Cardiac fibroblast (primary cell): ENCODE results near the gene MED6.

ENCODE experiments used
- DNase-seq, 2 donors: peaks; one replicate each; pipeline versions ENCODE4 v3.0.0 to v3.0.0-alpha.2; 2010; ENCODE audit warnings: low read depth in 2 of 2
- H3K4me3 ChIP-seq, 2 donors: replicated peaks in 1 of 2; 1 replicate in 1 of 2; 2 replicates in 1 of 2; pipeline ENCODE4 v1.5.1; 2011; ENCODE audit warnings: low read depth in 2 of 2, low read length in 2 of 2, mild to moderate bottlenecking in 2 of 2, moderate library complexity in 1 of 2
- TF ChIP-seq, protein P1 (sequence below): IDR thresholded peaks from one replicate; pipeline ENCODE4 v1.5.1; 2011; ENCODE audit warnings: low read depth, mild to moderate bottlenecking, low read length, inconsistent platforms

MED6 gene

DNA sequence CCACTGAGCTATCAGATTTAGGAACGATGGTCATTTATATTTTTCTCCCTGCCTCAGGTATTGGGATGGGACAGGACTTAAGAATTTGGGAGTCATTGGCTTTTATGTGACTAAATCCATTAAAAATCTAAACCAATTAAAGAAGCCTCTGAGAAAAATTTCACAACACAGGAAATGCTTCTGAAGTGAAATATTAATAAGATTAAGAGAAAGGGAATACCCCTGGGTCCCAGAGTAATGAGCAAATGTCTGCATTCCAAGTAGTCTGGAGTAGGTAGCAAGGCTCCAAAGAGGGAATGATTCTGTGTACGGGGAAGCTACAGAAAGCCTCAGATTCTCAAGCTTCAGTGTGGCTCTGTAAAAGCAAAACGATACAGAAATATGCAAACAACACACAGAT lies 707 bp upstream of the MED6 start:
- DNase-seq, result peak; percentile 51 to 76

DNA sequence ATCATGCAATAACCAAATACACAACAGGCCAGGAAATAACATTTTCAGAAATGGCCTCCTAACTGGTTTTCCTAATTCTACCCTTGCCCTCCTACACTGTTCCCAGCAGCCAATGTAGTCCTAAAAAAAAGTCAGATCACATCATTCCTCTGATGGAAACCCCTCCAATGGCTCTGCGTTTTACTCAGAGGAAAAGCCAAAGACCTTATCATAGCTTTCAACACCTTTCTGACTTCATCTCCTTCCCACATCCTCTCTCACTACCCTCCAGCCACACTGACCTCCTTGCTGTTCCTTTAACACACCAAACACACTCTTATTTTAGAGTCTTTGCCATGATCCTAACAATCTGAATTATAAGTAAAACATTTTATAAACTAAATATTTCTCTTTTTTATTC lies 1.1 kb downstream of the MED6 start:
- DNase-seq, result no peak
- TF ChIP-seq, protein P1, sequence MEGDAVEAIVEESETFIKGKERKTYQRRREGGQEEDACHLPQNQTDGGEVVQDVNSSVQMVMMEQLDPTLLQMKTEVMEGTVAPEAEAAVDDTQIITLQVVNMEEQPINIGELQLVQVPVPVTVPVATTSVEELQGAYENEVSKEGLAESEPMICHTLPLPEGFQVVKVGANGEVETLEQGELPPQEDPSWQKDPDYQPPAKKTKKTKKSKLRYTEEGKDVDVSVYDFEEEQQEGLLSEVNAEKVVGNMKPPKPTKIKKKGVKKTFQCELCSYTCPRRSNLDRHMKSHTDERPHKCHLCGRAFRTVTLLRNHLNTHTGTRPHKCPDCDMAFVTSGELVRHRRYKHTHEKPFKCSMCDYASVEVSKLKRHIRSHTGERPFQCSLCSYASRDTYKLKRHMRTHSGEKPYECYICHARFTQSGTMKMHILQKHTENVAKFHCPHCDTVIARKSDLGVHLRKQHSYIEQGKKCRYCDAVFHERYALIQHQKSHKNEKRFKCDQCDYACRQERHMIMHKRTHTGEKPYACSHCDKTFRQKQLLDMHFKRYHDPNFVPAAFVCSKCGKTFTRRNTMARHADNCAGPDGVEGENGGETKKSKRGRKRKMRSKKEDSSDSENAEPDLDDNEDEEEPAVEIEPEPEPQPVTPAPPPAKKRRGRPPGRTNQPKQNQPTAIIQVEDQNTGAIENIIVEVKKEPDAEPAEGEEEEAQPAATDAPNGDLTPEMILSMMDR, result no peak
- H3K4me3 ChIP-seq, result peak overlapping the region in 1 of 2 donors; percentile 90

More for the DNA sequence above, 707 bp upstream of the MED6 start:
- TF ChIP-seq, protein P1, result no peak
- H3K4me3 ChIP-seq, result peak overlapping the region; percentile 36 to 90

DNA sequence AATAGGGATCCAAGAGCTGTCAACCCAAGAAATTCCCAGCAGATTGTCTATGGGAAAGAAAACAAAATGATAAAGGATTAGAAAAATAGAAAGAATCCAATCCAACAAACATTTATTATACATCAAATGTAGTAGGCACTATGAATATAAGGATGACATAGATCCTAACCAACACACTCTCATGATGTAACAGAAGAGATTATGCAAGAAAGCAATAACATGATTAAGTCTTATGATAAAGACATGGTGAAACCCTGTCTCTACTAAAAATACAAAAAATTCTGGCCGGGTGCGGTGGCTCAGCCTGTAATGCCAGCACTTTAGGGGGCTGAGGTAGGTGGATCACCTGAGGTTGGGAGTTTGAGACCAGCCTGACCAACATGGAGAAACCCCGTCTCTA lies 2.7 kb downstream of the MED6 start:
- H3K4me3 ChIP-seq, result no peak overlapping the region
- no peak for DNase-seq
- TF ChIP-seq, protein P1, result no peak

DNA sequence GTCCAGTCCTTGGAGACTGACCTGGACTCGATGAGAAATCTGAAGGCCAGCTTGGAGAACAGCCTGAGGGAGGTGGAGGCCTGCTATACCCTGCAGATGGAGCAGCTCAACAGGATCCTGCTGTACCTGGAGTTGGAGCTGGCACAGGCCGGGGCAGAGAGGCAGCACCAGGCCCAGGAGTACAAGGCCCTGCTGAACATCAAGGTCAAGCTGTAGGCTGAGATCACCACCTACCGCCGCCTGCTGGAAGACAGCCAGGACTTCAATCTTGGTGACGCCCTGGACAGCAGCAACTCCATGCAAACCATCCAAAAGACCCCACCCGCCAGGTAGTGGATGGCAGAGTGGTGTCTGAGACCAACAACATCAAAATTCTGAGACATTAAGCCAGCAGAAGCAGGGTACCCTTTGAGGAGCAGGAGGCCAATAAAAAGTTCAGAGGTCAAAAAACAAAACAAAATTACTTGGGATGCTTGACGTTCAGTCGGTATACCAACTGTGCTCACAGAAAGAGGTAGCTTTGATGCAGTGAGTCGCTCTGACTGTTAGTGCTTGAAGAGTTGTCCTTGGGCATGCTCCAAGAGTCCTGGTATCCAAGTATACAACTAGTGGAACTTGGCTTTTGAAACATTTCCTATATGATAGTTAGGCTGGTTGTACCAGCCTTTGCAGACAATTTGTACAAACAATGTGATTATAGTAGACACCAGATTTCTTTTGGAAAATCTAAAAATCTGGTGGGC lies 4.8 kb downstream of the MED6 start:
- no peak overlapping the region for H3K4me3 ChIP-seq
- TF ChIP-seq, protein P1, result no peak
- DNase-seq, result peak in 1 of 2 donors; percentile 46

DNA sequence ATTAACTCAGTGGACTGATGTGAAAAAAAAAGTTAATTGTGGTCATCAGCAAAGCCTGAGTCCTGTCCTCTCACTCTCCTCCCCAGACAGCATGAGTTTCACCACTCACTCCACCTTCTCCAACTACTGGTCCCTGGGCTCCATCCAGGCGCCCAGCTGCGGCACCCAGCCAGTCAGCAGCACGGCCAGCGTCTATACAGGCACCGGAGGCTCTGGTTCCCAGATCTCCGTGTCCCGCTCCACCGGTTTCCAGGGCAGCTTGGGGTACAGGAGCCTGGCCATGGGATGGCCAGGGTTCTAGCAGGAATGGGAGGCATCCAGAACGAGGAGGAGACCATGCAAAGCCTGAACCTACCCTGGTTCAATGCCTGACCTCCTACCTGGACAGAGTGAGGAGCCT lies 6.0 kb downstream of the MED6 start:
- no peak for DNase-seq
- TF ChIP-seq, protein P1, result no peak
- no peak overlapping the region for H3K4me3 ChIP-seq

DNA sequence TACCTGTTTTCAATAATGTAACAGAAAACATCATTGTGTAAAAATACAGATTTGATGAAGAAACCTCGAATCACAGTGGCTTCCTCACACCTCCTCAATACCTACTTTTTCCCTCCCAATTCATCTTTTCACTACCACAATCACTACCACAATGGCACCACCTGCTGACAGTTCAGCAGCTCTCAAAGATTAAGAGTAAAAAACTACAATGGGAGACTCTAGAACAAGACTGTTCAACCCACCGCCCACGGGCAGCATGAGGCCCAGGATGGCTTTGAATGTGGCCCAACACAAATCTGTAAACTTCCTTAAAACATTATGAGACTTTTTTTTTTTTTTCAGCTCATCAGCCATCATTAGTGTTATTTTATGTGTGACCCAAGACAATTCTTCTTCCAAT lies 15.2 kb downstream of the MED6 start:
- DNase-seq, result peak in 1 of 2 donors; percentile 10
- TF ChIP-seq, protein P1, result no peak
- H3K4me3 ChIP-seq, result no peak overlapping the region

DNA sequence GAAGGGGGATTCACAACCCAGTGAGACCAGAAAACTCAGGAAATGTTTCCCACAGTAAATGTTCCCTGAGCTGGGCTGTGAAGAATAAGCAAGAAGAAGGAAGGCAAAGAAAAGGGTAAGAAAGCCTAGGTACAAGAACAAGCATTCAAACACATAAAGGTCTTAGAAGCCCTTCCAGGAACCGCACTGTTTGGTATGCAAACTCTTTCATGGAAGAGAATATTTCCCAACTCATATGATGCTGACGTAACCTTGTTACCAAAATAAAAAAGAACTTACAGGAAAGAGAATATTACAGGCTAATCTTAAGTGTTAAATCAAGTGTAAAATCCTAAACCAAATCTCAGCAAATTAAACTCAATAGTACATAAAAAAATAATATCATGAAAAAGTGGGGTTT lies 23.6 kb downstream of the MED6 start:
- DNase-seq, result no peak
- no peak overlapping the region for H3K4me3 ChIP-seq
- TF ChIP-seq, protein P1, result no peak
